ENCODE results near the gene ENPP1.
"Not testable (repeated sequence)": the region's sequence is repeated elsewhere in the genome, so short reads cannot be mapped to it uniquely, and the experiment has no call there.

ENPP1 gene

DNA sequence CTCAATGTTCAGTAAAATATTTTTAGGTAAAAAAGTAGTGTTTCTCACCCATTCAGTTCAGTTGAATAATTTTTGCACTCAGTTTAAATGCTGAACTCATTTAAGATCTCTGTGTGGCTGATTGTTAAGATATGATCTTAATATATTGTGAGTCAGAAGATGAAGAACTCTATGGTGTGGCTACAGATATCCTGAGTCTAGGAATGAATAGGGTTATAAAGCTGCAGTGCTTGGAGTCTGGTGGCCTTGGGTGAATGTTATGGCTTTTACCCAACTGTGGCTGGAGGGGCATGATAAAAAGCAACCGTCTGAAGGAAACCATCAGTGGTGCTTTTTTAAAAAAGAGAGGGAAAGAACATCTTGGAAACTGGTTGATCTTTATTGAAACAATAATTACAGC is 77.4 kb downstream of the ENPP1 start:
- DNase-seq = no peak

DNA sequence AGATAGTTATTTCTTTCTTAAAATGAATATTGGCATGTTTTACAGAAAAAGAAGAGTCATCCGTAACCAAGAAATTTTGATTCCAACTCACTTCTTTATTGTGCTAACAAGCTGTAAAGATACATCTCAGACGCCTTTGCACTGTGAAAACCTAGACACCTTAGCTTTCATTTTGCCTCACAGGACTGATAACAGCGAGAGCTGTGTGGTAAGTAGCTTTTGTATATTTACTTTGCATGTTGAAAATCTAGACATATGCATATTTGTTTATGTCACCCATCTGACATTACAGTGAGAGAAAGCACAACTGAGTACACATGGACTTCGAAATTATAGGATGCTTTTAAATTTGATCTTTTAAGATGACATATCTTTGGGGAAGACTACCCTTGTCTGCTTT is 78.7 kb downstream of the ENPP1 start:
- no peak for DNase-seq

DNA sequence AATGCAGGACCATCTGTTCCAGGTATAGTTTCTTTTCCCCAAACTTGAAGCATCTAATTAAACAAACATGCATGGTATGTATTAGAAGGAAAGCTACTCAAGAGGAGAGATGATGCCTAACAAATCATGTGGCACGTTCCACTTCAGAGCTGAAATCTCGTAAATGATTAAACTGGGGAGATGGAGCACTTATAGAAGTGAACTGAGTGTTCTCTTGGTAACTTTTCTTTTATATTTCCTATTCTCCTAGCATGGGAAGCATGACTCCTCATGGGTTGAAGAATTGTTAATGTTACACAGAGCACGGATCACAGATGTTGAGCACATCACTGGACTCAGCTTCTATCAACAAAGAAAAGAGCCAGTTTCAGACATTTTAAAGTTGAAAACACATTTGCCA is 82.3 kb downstream of the ENPP1 start:
- no peak for DNase-seq

DNA sequence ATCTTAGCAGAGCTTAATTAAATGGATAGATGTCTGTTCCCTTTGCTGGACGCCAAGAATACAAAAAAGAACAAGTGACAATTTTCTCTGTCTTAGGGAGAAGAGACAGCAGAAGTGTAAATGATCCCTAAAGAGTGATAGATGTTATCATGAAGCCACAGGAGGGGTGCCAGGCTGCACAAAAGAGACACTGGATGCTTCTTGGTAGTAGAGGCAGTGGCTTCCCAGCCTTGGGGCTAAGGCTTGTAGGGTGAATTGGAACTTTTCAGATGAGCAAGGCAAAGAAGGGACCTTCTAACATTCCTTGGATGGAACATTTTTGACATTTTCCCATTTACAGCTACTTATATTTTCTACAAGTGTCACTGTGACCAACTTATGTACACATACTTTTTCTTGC is 85.4 kb downstream of the ENPP1 start:
- DNase-seq = no peak

DNA sequence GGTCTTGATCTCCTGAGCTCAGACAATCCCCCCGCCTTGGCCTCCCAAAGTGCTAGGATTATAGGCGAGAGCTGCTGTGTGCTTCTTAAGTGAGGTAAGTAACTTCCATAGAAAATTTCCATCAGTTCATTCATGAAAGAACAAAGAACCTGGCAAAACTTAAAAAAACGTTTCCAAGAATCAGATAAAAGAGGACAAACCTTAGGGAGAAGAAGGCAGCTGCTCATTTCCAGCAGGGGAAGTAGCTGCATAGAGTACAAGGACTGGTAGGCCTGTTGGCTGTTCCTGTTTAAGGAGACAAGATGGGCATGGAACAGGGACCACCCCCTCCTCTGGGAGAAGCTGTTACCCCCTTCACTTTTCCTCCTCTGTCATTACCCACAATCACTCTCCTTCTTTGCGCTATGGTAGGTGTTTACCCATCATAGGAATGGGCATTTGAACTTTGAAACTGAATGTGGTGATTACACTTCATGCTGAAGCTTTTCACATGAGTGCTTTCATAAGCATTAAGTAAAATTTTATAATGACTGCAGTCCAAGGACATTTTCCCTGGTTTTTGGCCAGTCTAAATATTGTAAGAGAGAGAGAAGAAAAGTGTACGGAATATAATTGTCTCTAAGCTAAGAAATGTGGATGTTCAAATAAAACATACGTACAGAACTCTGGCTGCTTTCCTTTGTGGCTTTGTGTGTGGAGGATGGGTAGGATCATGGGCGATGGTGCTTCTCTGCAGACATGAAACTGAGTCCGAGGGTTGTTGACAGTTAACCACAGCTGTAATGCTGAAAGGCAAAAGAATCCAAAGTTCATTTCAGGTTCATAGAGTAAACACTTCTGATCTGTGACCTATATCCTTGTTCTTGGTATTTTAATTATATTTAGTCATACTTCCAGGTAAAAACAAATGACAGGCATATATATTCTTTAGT is 86.9 kb downstream of the ENPP1 start:
- DNase-seq = no peak

DNA sequence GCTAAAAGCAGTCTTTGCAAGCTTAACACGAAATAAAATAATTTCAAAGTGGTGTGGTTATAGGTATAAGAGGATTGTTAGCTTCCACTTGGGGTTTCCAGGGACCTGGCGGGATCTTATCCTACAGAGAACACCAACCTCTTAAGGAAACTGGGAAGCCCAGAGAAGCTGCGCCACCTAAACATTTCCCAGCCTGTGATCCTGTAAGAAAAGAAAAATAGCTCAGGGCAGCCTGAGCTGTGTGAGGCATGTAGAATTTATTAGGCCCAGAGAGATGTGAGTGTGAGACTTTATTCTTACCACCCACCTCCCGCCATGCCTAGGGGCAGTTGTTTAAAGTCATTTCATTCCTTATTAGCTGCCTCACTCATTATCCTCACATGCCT is 89.2 kb downstream of the ENPP1 start:
- DNase-seq = no peak

DNA sequence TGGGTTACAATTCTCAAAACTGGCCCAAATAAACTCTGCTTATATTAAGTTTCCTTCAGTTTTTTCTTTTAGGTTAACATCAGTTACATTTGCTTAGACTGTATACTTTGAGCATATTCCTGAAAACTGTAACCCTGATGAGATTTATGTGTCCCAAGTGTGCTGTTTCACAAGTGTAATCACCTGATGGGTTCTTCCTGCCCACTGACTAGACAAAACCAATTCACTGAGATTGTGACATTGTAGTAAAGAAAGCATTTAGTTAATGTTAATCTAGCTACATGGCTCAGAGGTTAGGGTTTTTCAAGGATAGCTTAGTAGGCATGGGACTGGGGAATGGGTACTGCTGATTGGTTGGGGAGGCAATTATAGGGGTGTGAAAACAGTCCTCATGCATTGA is 89.8 kb downstream of the ENPP1 start:
- no peak for DNase-seq

DNA sequence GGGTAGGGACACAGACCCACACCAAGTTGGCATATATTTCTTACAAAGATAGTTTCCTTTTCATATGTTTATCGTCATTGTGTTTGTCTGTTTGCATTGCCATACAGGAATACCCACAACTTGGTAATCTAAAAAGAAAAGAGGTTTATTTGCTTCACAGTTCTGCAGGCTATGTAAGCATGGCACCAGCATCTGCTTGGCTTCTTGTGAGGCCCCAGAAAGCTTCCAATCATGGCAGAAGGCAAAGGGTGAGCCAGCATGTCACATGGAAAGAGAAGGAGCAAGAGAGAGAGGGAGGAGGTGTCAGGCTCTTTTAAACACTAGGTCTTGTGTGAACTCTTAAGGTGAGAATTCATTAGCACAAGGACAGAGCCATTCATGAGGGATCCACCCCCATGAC is 90.9 kb downstream of the ENPP1 start:
- no peak for DNase-seq

DNA sequence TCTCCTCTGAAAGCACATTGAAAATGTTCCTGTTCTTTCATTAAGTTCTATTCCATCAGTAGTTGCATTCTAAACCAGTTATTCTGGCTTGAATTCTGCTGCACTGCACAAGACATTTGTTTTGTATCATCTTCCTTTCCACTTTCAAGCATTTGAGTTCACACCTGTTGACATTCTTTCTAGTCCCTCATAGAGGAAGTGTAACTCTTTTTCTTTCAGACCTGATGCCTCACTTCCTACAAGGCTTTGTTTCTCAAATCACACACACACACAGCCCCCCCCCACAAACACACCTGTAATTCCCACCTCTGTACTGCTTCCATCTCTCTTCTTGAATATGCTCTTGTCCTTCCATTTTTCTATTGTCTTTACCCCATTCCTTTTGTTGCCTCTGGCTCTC is 92.4 kb downstream of the ENPP1 start:
- DNase-seq = no peak

DNA sequence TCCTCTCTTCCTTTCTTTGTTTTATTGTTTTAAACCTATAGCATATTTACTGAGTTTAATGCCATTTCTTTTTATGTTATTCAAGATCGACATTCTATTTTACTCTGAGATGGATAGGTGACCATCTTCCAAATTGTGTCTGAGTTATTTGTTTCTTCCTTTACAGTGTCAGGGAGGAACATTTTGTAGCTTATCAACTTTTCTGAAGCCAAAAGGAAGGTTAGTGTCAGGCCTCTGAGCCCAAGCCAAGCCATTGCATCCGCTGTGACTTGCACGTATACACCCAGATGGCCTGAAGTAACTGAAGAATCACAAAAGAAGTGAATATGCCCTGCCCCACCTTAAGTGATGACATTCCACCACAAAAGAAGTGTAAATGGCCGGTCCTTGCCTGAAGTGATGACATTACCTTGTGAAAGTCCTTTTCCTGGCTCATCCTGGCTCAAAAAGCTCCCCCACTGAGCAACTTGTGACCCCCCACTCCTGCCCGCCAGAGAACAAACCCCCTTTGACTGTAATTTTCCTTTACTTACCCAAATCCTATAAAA is 93.6 kb downstream of the ENPP1 start:
- not testable (repeated sequence) for DNase-seq

DNA sequence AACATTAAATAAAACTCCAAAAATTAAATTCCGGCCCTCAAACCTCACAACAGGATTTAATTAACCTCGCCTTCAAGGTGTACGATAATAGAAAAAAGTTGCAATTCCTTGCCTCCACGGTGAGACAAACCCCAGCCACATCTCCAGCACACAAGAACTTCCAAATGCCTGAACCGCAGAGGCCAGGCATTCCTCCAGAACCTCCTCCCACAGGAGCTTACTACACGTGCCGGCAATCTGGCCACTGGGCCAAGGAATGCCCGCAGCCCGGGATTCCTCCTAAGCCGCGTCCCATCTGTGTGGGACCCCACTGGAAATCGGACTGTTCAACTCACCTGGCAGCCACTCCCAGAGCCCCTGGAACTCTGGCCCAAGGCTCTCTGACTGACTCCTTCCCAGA is 95.9 kb downstream of the ENPP1 start:
- not testable (repeated sequence) for DNase-seq

DNA sequence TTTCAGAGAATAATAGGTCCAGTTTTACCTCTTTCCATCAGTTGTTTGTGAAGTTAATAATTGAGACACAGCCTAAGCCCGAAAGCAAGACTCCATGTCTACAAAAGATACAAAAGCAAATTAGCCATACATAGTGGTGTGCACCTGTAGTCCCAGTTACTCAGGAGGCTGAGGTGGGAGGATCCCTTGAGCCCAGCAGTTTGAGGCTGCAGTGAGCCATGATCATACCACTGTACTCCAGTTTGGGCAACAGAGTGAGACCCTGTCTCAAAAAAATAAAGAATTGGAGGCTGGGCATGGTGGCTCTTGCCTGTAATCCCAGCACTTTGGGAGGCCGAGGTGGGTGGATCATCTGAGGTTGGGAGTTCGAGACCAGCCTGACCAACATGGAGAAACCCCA is 101.0 kb downstream of the ENPP1 start:
- not testable (repeated sequence) for DNase-seq

DNA sequence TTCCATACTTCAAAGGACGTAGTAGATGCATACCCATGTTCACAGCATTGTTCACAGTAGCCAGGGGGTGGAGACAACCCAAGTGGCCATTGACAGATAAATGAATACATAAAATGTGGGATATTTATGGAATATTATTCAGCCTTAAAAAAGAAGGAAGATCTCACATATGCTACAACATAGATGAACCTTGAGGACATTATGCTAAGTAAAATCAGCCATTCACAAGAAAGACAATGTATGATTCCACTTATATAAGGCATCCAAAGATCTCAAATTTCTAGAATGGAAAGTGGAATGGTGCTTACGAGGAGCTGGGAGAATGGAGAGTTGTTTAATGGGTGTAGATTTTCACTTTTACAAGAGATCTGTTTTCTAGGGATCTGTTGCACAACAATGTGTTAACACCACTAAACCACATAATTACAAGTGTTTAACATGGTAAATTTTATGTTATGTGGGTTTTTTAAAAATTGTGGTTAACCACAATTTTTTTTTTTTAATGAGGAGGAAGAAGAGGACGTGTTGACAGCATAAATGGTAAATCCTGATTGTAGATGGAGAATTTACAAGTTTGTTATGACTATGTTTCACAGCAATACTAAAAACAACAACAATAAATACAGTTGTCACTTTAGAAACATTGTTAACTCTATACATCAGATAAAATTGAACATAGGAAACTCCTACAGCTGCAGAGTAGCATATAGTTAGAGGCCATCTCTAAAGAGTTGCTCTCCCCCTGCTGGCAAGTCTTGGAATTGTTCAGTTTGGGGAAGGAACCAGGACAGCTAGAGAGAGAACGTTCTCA is 101.8 kb downstream of the ENPP1 start:
- peak; percentile 54 to 71 for DNase-seq

DNA sequence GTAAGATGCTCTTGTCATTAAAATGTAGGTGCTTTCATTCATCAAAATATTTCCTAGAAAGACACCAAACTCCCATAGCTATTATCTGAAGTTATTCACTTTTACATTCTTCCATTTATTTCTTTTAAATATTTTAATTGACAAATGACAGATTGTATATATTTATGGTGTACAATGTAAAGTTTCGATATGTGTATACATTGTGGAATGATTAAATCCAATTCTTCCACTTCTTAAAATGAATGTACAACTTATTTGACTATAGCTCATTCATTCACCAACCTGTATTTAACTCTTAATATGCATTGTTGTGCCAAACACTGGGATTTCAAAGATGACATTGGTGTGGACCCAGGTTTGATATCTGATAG is 102.4 kb downstream of the ENPP1 start:
- DNase-seq = no peak

DNA sequence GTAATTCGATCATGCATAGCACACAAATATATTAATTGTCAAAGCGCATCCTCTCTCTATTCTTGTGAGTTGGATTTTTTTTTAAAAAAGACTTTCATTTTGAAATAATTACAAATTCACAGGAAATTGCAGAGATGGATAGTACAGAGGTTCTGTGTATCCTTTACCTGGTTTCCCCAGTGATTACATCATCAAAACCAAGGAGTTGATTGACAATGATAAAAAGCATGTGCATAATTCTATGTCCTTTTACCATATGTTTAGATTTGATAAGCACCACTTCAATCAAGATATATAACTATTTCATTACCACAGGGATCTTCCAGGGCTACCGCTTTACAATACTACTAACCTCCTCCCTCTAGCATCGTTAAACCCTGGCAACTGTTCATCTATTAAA is 103.1 kb downstream of the ENPP1 start:
- no peak for DNase-seq

DNA sequence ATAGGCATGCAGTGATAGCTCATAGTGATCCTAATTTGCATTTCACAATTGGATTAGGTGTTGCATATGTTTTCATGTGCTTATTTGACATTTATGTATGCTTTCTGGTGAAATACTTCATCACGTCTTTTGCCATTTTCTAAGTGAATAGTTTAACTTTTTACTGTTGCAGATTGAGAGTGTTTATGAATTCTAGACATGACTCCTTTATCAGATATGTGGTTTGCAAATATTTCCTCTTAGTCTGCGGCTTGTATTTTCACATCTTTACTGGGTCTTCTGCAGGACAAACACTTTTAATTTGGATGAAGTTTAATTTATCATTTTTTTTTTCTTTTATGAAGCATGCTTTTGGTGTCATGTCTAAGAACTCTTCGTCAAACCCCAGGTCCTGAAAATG is 104.1 kb downstream of the ENPP1 start:
- no peak for DNase-seq

DNA sequence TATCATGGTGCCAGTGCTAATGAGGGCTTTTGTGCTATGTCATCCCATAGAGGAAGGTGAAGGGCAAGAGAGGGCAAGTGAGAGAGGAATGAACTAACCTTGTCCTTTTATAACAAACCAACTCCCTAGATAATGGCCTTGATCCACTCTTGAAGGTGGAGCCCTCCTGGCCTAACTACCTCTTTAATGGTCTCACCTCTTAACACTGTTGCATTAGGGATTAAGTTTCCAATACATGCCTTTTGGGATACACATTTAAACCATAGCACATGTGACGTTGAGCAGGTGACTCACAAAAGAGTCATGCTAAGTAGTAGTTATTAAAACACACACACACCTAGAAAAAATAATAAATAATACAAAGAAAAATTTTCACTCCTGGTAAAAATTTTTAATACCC is 106.4 kb downstream of the ENPP1 start:
- no peak for DNase-seq

DNA sequence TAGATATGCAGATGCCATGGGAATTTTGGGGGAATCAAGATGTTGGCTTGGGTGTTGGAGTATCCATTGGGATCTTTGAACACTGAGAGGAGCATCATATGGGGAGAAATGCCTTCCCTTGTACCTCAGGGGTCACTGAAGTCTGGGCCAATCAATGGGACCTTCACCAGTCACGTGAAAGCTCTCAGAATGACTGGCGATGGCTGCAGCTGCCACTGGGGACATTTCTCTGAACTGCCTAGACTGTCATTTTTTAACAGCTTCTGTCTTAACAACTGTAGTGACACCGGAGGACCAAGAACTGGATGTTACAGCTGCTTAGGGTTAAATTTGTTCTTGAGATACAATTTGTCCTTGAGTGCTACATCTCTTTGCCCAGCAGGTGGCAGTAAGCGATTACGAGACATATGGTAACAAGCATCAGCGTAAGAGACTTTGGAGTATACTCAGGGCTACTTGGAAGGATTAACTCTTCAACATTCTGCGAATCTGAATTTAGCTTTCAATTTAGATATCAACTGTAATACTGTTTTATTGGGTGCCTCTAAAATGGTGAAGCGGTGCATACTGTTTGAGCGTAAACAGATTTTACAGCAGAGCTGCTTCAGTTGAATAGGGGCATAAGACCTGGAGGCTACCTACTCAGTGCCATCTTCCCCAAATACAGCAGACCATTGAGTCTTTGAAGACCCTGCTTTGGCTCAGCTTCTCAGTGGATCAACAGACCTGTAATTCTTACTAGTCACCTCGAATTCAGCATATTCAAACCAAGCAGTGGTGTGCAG is 107.3 kb downstream of the ENPP1 start:
- peak; percentile 74 to 78 for DNase-seq

DNA sequence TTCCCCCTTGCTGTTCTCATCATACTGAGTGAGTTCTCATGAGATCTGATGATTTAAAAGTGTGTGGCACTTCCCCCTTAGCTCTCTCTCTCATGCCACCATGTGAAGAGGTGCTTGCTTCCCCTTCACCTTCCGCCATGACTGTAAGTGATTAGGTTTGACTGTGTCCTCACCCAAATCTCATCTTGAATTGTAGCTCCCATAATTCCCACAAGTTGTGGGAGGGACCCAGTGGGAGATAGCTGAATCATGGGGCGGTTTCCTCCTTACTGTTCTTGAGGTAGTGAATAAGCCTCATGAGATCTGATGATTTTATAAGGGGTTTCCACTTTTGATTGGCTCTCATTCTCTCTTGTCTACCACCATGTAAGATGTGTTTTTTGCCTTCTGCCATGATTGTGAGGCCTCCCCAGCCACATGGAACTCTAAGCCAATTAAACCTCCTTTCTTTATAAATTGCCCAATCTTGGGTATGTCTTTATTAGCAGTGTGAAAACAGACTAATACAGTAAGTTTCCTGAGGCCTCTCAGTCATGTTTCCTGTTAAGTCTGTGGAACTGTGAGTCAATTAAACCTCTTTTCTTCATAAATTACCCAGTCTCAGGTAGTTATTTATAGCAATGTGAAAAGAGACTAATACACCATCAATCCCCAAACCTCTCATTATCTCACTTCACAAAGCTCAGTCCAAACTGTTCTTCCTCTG is 108.4 kb downstream of the ENPP1 start:
- DNase-seq = not testable (repeated sequence)

DNA sequence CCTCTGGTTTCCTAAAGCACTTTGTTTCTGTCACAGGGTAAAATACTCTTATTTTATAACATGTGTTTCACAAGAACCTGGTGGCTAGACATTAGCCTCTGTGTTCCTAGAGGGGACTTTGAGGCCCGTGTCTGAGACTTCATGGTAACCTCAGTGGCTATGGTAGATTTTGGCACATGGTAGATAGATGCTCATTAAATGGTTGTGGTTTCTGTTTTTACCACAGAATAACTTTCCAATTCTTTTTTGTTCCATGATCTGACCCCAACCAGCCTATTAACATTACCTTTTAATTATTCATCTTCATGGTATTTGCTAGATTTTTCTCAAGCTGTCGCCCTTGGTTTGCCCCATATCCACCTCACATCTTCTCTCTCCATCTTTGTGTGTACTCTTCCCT is 109.0 kb downstream of the ENPP1 start:
- no peak for DNase-seq

DNA sequence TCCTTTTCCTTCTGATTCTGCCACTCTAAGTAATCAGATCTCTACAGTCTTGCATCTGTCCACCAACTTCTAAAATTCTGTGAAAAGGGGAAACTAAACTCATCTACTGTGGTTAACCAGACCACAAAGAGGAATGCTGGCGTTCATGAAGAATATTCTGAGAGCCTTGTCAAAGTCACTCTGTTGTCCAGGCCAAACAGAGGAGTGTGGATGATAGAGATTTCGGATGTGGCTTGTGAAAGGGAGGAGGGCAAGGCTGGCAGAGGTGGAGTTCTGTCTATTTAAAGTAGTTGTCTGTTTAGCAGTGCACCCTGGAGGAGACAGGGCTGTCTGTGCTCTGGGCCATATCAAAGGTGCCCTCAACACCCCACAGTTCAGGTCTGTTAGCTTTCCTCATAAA is 109.5 kb downstream of the ENPP1 start:
- peak; percentile 82 to 84 for DNase-seq

All from Kasumi-1 (cell line).